HepG2 (cell line): ENCODE data around the gene SH2D6. TPM values are rescaled to one million over a fixed set of nuclear protein-coding genes. Genes with fewer than 3 reads are reported as not detected.
A peak's percentile ranks its signal among the peaks of the same experiment; 100 is the strongest.

Source experiments
- KAT2B ChIP-seq: fragments of 150-350 bp; IDR thresholded peaks from 2 replicates; pipeline ENCODE4 v1.6.1; 2014; ENCODE audit warnings: low read depth, low read length, borderline replicate concordance
- MXD3 ChIP-seq: IDR thresholded peaks from 2 replicates; pipeline ENCODE4 v1.6.1; 2016; ENCODE audit warnings: mild to moderate bottlenecking, missing biosample characterization, missing genetic modification reagents
- PAX8 ChIP-seq: sonication (generic); formaldehyde crosslinking; IDR thresholded peaks from 2 replicates; pipeline ENCODE4 v1.8.0; 2022; ENCODE audit warnings: mild to moderate bottlenecking, missing genetic modification reagents, borderline replicate concordance
- PHF21A ChIP-seq: sonication (generic); formaldehyde crosslinking; IDR thresholded peaks from 2 replicates; pipeline ENCODE4 v1.5.0; 2020; ENCODE audit warnings: mild to moderate bottlenecking, missing genetic modification reagents
- SNAPC2 ChIP-seq: sonication (generic); formaldehyde crosslinking; IDR thresholded peaks from 2 replicates; pipeline ENCODE4 v1.8.1; 2022; ENCODE audit warnings: mild to moderate bottlenecking, missing genetic modification reagents
- SP1 ChIP-seq, 2 experiments: fragments of 450-650 bp in 1 of 2; sonication (generic) in 1 of 2; formaldehyde crosslinking in 1 of 2; IDR thresholded peaks; 2 replicates each; pipeline versions ENCODE4 v1.4.0 to v1.6.1; 2016 to 2020; ENCODE audit warnings: missing genetic modification reagents in 1 of 2
- ZBTB49 ChIP-seq: sonication (generic); formaldehyde crosslinking; IDR thresholded peaks from 2 replicates; pipeline ENCODE4 v1.4.0; 2020; ENCODE audit warnings: missing genetic modification reagents, borderline replicate concordance
- ZNF136 ChIP-seq: sonication (generic); formaldehyde crosslinking; IDR thresholded peaks from 2 replicates; pipeline ENCODE4 v1.8.1; 2022; ENCODE audit warnings: low read depth, mild to moderate bottlenecking, moderate library complexity, missing genetic modification reagents
- ZNF24 ChIP-seq: fragments of 450-650 bp; IDR thresholded peaks from 2 replicates; pipeline ENCODE4 v1.6.1; 2017; ENCODE audit warnings: antibody characterized with exemption, mild to moderate bottlenecking
- ZNF251 ChIP-seq: sonication (generic); formaldehyde crosslinking; IDR thresholded peaks from 2 replicates; pipeline ENCODE4 v1.9.0; 2021; ENCODE audit warnings: mild to moderate bottlenecking, missing genetic modification reagents
- ZNF256 ChIP-seq: sonication (generic); formaldehyde crosslinking; conservative IDR thresholded peaks from 2 replicates; pipeline ENCODE4 v1.4.0; 2020; ENCODE audit warnings: missing genetic modification reagents
- ZNF260 ChIP-seq: sonication (generic); formaldehyde crosslinking; IDR thresholded peaks from 2 replicates; pipeline ENCODE4 v1.4.0; 2020; ENCODE audit warnings: missing genetic modification reagents, low read depth, mild to moderate bottlenecking, borderline replicate concordance
- ZNF280B ChIP-seq: sonication (generic); formaldehyde crosslinking; IDR thresholded peaks from 2 replicates; pipeline ENCODE4 v1.5.0; 2020; ENCODE audit warnings: missing genetic modification reagents, mild to moderate bottlenecking, borderline replicate concordance
- ZNF335 ChIP-seq: sonication (generic); formaldehyde crosslinking; IDR thresholded peaks from 2 replicates; pipeline ENCODE4 v1.4.0; 2020; ENCODE audit warnings: missing genetic modification reagents
- ZNF460 ChIP-seq: sonication (generic); formaldehyde crosslinking; IDR thresholded peaks from 2 replicates; pipeline ENCODE4 v1.5.1; 2020; ENCODE audit warnings: missing genetic modification reagents, mild to moderate bottlenecking, borderline replicate concordance
- ZNF557 ChIP-seq: sonication (generic); formaldehyde crosslinking; IDR thresholded peaks from 2 replicates; pipeline ENCODE4 v1.4.0; 2020; ENCODE audit warnings: missing genetic modification reagents
- polyA plus RNA-seq, 8 experiments: library from polyadenylated mRNA; depleted of rRNA in 3 of 8; stranded (reverse) in 7 of 8; unstranded in 1 of 8; fragments of >200 nt; fragmentation: Illumina TruSeq in 4 of 8; extraction: Trizol in 4 of 8; gene quantifications; 2 replicates each; pipeline versions ENCODE4 v1.2.1 to v1.2.3, GENCODE V29; 2011 to 2016; ENCODE audit warnings: low read depth in 4 of 8, missing spikeins in 1 of 8, mixed read lengths in 1 of 8; ENCODE audit not compliant: insufficient read depth in 1 of 8
- total RNA-seq, 5 experiments: library from RNA; depleted of rRNA; stranded (reverse); fragments of >200 nt; fragmentation: Illumina TruSeq; extraction: Trizol; gene quantifications; 2 replicates each; pipeline ENCODE4 v1.2.3, GENCODE V29; 2016; ENCODE audit warnings: low read depth in 1 of 5
- TF ChIP-seq, protein P1 (sequence below): sonication (generic); formaldehyde crosslinking; IDR thresholded peaks from 2 replicates; pipeline ENCODE4 v1.8.0; 2022; ENCODE audit warnings: mild to moderate bottlenecking, missing genetic modification reagents, moderate library complexity
- TF ChIP-seq, protein P2 (sequence below): sonication (generic); formaldehyde crosslinking; IDR thresholded peaks from 2 replicates; pipeline ENCODE4 v1.4.0; 2020; ENCODE audit warnings: low read depth, missing genetic modification reagents
- TF ChIP-seq, protein P3 (sequence below): sonication (generic); formaldehyde crosslinking; IDR thresholded peaks from 2 replicates; pipeline ENCODE4 v1.4.0; 2020; ENCODE audit warnings: missing genetic modification reagents

SH2D6 gene
- total and polyA plus RNA-seq, 2 of the 13 experiments (the other 11 are each of a cell fraction or from before 2014, with no cell fraction given): 0.11 to 0.26 TPM

- TF ChIP-seq ZNF280B (CRISPR knock-in tag) (peak; percentile 55; the same call in 1 of the 2 replicates), ZNF136 (CRISPR knock-in tag) (no peak; the same call in 1 of the 2 replicates), ZNF460 (CRISPR knock-in tag) (no peak; the same call in 1 of the 2 replicates), ZNF260 (CRISPR knock-in tag) (no peak), ZNF251 (CRISPR knock-in tag) (no peak), SP1 (IDR thresholded peaks at IDR 0.05) (no peak), SP1 (CRISPR knock-in tag; IDR thresholded peaks at IDR 0.05) (no peak), MXD3 (CRISPR knock-in tag) (0 out of 2 replicates have a peak, but pooled peaks have one; percentile 11), ZNF24 (no peak), SNAPC2 (CRISPR knock-in tag) (no peak), ZNF256 (CRISPR knock-in tag) (0 out of 2 replicates have a peak, but pooled peaks have one; percentile 33), KAT2B (no peak), PHF21A (CRISPR knock-in tag) (no peak), ZBTB49 (no peak), ZNF335 (CRISPR knock-in tag) (no peak), ZNF557 (CRISPR knock-in tag) (no peak), PAX8 (CRISPR knock-in tag) (0 out of 2 replicates have a peak, but pooled peaks have one; percentile 66)
- TF ChIP-seq, protein P1, sequence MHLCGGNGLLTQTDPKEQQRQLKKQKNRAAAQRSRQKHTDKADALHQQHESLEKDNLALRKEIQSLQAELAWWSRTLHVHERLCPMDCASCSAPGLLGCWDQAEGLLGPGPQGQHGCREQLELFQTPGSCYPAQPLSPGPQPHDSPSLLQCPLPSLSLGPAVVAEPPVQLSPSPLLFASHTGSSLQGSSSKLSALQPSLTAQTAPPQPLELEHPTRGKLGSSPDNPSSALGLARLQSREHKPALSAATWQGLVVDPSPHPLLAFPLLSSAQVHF (CRISPR knock-in tag): no peak
- TF ChIP-seq, protein P2, sequence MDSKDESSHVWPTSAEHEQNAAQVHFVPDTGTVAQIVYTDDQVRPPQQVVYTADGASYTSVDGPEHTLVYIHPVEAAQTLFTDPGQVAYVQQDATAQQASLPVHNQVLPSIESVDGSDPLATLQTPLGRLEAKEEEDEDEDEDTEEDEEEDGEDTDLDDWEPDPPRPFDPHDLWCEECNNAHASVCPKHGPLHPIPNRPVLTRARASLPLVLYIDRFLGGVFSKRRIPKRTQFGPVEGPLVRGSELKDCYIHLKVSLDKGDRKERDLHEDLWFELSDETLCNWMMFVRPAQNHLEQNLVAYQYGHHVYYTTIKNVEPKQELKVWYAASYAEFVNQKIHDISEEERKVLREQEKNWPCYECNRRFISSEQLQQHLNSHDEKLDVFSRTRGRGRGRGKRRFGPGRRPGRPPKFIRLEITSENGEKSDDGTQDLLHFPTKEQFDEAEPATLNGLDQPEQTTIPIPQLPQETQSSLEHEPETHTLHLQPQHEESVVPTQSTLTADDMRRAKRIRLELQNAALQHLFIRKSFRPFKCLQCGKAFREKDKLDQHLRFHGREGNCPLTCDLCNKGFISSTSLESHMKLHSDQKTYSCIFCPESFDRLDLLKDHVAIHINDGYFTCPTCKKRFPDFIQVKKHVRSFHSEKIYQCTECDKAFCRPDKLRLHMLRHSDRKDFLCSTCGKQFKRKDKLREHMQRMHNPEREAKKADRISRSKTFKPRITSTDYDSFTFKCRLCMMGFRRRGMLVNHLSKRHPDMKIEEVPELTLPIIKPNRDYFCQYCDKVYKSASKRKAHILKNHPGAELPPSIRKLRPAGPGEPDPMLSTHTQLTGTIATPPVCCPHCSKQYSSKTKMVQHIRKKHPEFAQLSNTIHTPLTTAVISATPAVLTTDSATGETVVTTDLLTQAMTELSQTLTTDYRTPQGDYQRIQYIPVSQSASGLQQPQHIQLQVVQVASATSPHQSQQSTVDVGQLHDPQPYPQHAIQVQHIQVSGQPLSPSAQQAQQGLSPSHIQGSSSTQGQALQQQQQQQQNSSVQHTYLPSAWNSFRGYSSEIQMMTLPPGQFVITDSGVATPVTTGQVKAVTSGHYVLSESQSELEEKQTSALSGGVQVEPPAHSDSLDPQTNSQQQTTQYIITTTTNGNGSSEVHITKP (CRISPR knock-in tag): no peak
- TF ChIP-seq, protein P3, sequence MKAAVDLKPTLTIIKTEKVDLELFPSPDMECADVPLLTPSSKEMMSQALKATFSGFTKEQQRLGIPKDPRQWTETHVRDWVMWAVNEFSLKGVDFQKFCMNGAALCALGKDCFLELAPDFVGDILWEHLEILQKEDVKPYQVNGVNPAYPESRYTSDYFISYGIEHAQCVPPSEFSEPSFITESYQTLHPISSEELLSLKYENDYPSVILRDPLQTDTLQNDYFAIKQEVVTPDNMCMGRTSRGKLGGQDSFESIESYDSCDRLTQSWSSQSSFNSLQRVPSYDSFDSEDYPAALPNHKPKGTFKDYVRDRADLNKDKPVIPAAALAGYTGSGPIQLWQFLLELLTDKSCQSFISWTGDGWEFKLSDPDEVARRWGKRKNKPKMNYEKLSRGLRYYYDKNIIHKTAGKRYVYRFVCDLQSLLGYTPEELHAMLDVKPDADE (CRISPR knock-in tag): no peak
Observed at GRCh38 chr2:85419009-85419675, 628 bp downstream of the SH2D6 start (continued).
